Ecto neural progenitor cell (in vitro differentiated cells): ENCODE data around the gene HPRT1.

Experiments
- DNase-seq: peaks from one replicate; pipeline ENCODE4 v3.0.0-alpha.2; 2018; ENCODE audit warnings: low spot score

Gene HPRT1

GRCh38 chrX:134544135-134544512 lies 84.2 kb downstream of the HPRT1 start:
- DNase-seq = no peak

GRCh38 chrX:134544513-134545151 lies 84.7 kb downstream of the HPRT1 start:
- DNase-seq = peak; percentile 60

GRCh38 chrX:134545510-134545909 lies 85.5 kb downstream of the HPRT1 start:
- DNase-seq = no peak

- DNase-seq = no peak
These were observed 86.2 kb downstream of the HPRT1 start for GRCh38 chrX:134546187-134546586.

GRCh38 chrX:134547047-134547679 lies 87.2 kb downstream of the HPRT1 start:
- DNase-seq = no peak

- no peak for DNase-seq
These were observed 88.6 kb downstream of the HPRT1 start for GRCh38 chrX:134548257-134549201.
